HEK293 (cell line): Measurements from ENCODE around the gene NFIX.

Experiments
- CTCF ChIA-PET: fragments of 350-600 bp; formaldehyde crosslinking; extraction: SDS; loops from one replicate; lab custom pipeline; 2021; ENCODE audit warnings: antibody characterized with exemption; lab: Yijun Ruan, JAX
- POLR2A ChIA-PET: fragments of 300-600 bp; formaldehyde crosslinking; extraction: SDS; loops from one replicate; lab custom pipeline; 2020; ENCODE audit warnings: antibody characterized with exemption, inconsistent platforms; lab: Yijun Ruan, JAX
- H3K27ac ChIP-seq: fragments of 200-500 bp; sonication (Bioruptor generic); 2 replicates; pipeline ENCODE4 v1.5.1; 2014; ENCODE audit warnings: low read depth, low read length, control low read depth, inconsistent platforms; ENCODE audit errors: extremely low read depth
- H3K36me3 ChIP-seq, 2 experiments: fragments of 200-500 bp in 1 of 2; sonication (Bioruptor generic) in 1 of 2; 1 replicate in 1 of 2; 2 replicates in 1 of 2; pipeline ENCODE4 v1.5.1; 2014 to 2017; ENCODE audit warnings: inconsistent platforms in 2 of 2, low read length in 2 of 2; ENCODE audit not compliant: control insufficient read depth in 2 of 2, insufficient read depth in 1 of 2
- H3K4me1 ChIP-seq: fragments of 200-500 bp; sonication (Bioruptor generic); 2 replicates; pipeline ENCODE4 v1.5.1; 2014; ENCODE audit warnings: mild to moderate bottlenecking, low read length, inconsistent platforms; ENCODE audit not compliant: control insufficient read depth, insufficient read depth
- H3K4me3 ChIP-seq: 2 replicates; pipeline ENCODE4 v1.5.1; 2011; ENCODE audit warnings: low read depth, mild to moderate bottlenecking, control low read depth, low read length, moderate library complexity
- H3K9me3 ChIP-seq: fragments of 200-500 bp; sonication (Bioruptor generic); 2 replicates; pipeline ENCODE4 v1.5.1; 2014; ENCODE audit warnings: low read depth, low read length, inconsistent platforms; ENCODE audit not compliant: control insufficient read depth, insufficient read depth
- BCL11B ChIP-seq: fragments of 450-650 bp; formaldehyde crosslinking; IDR thresholded peaks from 2 replicates; pipeline ENCODE4 v1.5.1; 2016; ENCODE audit warnings: low read depth, missing biosample characterization, missing genetic modification characterization
- GLI2 ChIP-seq: fragments of 450-650 bp; formaldehyde crosslinking; IDR thresholded peaks from 2 replicates; pipeline ENCODE4; 2017; ENCODE audit warnings: missing biosample characterization, missing genetic modification characterization, low read depth, borderline replicate concordance
- MZF1 ChIP-seq: fragments of 450-650 bp; formaldehyde crosslinking; IDR thresholded peaks from 2 replicates; pipeline ENCODE4 v1.5.1; 2017; ENCODE audit warnings: missing biosample characterization, missing genetic modification characterization, borderline replicate concordance
- RBAK ChIP-seq: fragments of 450-650 bp; formaldehyde crosslinking; IDR thresholded peaks from 2 replicates; pipeline ENCODE4 v1.5.1; 2016; ENCODE audit warnings: missing biosample characterization, missing genetic modification characterization
- SCRT2 ChIP-seq: fragments of 450-650 bp; formaldehyde crosslinking; IDR thresholded peaks from 2 replicates; pipeline ENCODE4 v1.5.1; 2016; ENCODE audit warnings: missing biosample characterization, missing genetic modification characterization
- ZNF133 ChIP-seq: fragments of 450-650 bp; formaldehyde crosslinking; IDR thresholded peaks from 2 replicates; pipeline ENCODE4 v1.5.1; 2016; ENCODE audit warnings: missing biosample characterization, missing genetic modification characterization
- ZNF146 ChIP-seq: fragments of 450-650 bp; formaldehyde crosslinking; IDR thresholded peaks from 2 replicates; pipeline ENCODE4 v1.5.1; 2016; ENCODE audit warnings: missing biosample characterization, missing genetic modification characterization
- ZNF157 ChIP-seq: fragments of 450-650 bp; formaldehyde crosslinking; IDR thresholded peaks from 2 replicates; pipeline ENCODE4 v1.5.1; 2016; ENCODE audit warnings: missing biosample characterization, missing genetic modification characterization
- ZNF174 ChIP-seq: fragments of 450-650 bp; formaldehyde crosslinking; IDR thresholded peaks from 2 replicates; pipeline ENCODE4 v1.5.0; 2017; ENCODE audit warnings: missing biosample characterization, mild to moderate bottlenecking, missing genetic modification characterization
- ZNF26 ChIP-seq: fragments of 450-650 bp; formaldehyde crosslinking; IDR thresholded peaks from 2 replicates; pipeline ENCODE4 v1.5.1; 2016; ENCODE audit warnings: missing biosample characterization, missing genetic modification characterization
- ZNF341 ChIP-seq: fragments of 450-650 bp; formaldehyde crosslinking; IDR thresholded peaks from 2 replicates; pipeline ENCODE4; 2016; ENCODE audit warnings: low read depth, missing biosample characterization, missing genetic modification characterization
- ZNF433 ChIP-seq: fragments of 450-650 bp; formaldehyde crosslinking; IDR thresholded peaks from 2 replicates; pipeline ENCODE4 v1.5.1; 2016; ENCODE audit warnings: missing biosample characterization, missing genetic modification characterization, low read depth
- ZSCAN4 ChIP-seq: fragments of 450-650 bp; formaldehyde crosslinking; IDR thresholded peaks from 2 replicates; pipeline ENCODE4 v1.5.1; 2017; ENCODE audit warnings: missing biosample characterization, missing genetic modification characterization
- TF ChIP-seq, protein P1 (sequence below): fragments of 450-650 bp; formaldehyde crosslinking; IDR thresholded peaks from 2 replicates; pipeline ENCODE4 v1.5.1; 2016; ENCODE audit warnings: missing biosample characterization, missing genetic modification characterization, borderline replicate concordance

Gene NFIX

DNA sequence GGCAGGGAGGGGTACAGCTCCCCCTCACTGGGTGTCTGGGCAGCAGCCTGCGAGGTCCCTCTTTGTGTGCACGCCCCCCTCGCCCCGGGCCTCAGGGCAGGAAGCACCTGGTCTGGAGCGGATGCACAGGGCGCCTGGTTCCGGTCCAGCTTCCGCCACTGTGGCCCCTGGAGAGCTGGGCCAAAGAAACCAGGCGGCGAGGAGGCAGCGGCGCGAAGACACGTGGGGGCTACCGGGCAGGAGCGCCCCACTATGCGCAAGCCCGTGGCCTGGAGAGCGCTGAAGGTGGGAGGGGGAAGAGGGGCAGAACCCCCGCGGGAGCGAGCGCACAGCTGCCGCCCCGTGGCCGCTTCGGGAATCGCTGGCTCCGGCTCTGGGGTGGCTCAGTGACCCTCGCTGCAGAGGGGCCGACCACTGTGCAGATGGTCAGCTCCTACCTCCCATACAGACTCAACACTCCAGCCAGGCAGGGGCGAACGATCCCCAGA lies 109.1 kb downstream of the NFIX start (continued):
- TF ChIP-seq ZSCAN4 (tag by site-specific recombination) = no peak
- TF ChIP-seq SCRT2 = no peak
- TF ChIP-seq MZF1 (tag by site-specific recombination) = no peak
- TF ChIP-seq, protein P1, sequence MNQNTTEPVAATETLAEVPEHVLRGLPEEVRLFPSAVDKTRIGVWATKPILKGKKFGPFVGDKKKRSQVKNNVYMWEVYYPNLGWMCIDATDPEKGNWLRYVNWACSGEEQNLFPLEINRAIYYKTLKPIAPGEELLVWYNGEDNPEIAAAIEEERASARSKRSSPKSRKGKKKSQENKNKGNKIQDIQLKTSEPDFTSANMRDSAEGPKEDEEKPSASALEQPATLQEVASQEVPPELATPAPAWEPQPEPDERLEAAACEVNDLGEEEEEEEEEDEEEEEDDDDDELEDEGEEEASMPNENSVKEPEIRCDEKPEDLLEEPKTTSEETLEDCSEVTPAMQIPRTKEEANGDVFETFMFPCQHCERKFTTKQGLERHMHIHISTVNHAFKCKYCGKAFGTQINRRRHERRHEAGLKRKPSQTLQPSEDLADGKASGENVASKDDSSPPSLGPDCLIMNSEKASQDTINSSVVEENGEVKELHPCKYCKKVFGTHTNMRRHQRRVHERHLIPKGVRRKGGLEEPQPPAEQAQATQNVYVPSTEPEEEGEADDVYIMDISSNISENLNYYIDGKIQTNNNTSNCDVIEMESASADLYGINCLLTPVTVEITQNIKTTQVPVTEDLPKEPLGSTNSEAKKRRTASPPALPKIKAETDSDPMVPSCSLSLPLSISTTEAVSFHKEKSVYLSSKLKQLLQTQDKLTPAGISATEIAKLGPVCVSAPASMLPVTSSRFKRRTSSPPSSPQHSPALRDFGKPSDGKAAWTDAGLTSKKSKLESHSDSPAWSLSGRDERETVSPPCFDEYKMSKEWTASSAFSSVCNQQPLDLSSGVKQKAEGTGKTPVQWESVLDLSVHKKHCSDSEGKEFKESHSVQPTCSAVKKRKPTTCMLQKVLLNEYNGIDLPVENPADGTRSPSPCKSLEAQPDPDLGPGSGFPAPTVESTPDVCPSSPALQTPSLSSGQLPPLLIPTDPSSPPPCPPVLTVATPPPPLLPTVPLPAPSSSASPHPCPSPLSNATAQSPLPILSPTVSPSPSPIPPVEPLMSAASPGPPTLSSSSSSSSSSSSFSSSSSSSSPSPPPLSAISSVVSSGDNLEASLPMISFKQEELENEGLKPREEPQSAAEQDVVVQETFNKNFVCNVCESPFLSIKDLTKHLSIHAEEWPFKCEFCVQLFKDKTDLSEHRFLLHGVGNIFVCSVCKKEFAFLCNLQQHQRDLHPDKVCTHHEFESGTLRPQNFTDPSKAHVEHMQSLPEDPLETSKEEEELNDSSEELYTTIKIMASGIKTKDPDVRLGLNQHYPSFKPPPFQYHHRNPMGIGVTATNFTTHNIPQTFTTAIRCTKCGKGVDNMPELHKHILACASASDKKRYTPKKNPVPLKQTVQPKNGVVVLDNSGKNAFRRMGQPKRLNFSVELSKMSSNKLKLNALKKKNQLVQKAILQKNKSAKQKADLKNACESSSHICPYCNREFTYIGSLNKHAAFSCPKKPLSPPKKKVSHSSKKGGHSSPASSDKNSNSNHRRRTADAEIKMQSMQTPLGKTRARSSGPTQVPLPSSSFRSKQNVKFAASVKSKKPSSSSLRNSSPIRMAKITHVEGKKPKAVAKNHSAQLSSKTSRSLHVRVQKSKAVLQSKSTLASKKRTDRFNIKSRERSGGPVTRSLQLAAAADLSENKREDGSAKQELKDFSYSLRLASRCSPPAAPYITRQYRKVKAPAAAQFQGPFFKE (tag by site-specific recombination) = no peak
- no peak for TF ChIP-seq ZNF26 (tag by site-specific recombination)
- TF ChIP-seq ZNF433 (tag by site-specific recombination) = no peak
- TF ChIP-seq ZNF341 = no peak
- TF ChIP-seq GLI2 = no peak
- TF ChIP-seq ZNF157 = no peak
- TF ChIP-seq ZNF174 (tag by site-specific recombination) = no peak
- TF ChIP-seq RBAK = no peak

- CTCF ChIA-PET = interaction anchor here (1.0 to 2.2 kb wide), 5 partner anchors 11 to 157 kb away, joined by 3 to 9 read pairs (median 6); no protein-coding TSS in a partner anchor
- Histone ChIP-seq H3K27ac (no peak overlapping the region), H3K36me3 (peaks cover 0 to 40% of the 10 kb centered on the region in 2 experiments; a peak in 2 of 3 replicates), H3K4me1 (no peaks in the 10 kb centered on the region), H3K4me3 (no peak overlapping the region), H3K9me3 (no peaks in the 10 kb centered on the region)
- TF ChIP-seq ZNF146 (tag by site-specific recombination) (no peak), BCL11B (tag by site-specific recombination) (no peak), ZNF133 (tag by site-specific recombination) (no peak)
- TF ChIP-seq, all 188 proteins: peak for 0
- POLR2A ChIA-PET = interaction anchor here (0.7 to 1.5 kb wide), 3 partner anchors 13 to 48 kb away, joined by 3 to 5 read pairs (median 3); partner anchors contain the start of gene NACC1
Measured at GRCh38 chr19:13104848-13105711, 109.8 kb downstream of the NFIX start.
